D721Med (cell line): Measurements from ENCODE around the gene NELFCD.
"Not testable (repeated sequence)": the region's sequence is repeated elsewhere in the genome, so short reads cannot be mapped to it uniquely, and the experiment has no call there.

Experiments
- DNase-seq: peaks from one replicate; pipeline ENCODE4 v3.0.0; 2011; ENCODE audit warnings: low spot score; ENCODE audit not compliant: insufficient read length
- FAIRE-seq: peaks from 2 replicates; lab custom pipeline; 2011; peaks lifted over from hg19 to GRCh38; lab: Jason Lieb, UNC
- TF ChIP-seq, protein P1 (sequence below): IDR thresholded peaks from 2 replicates; pipeline ENCODE4 v1.5.1; 2012; ENCODE audit warnings: mild to moderate bottlenecking, control low read depth; ENCODE audit not compliant: insufficient read depth; ENCODE audit errors: missing control alignments

Gene NELFCD

DNA sequence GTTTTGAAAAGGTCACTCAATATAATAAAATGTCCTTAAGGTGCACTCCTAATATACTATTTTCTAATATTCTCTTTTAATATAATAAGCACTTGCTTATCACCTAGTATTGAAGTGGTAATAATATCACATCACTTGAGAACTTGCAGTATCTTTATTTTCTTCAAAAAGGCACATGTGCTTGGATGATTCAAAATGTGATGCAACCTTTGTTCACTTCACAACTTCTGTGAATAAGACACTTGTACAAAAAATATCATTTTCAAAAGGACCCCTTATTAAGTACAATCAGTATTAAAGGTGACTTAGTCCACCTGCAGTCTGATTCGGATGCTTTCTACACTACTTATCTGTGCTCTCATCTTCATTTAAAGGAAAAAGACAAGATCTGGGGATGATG lies 58.2 kb downstream of the NELFCD start:
- DNase-seq (no peak), FAIRE-seq (no peak)
- TF ChIP-seq, protein P1, sequence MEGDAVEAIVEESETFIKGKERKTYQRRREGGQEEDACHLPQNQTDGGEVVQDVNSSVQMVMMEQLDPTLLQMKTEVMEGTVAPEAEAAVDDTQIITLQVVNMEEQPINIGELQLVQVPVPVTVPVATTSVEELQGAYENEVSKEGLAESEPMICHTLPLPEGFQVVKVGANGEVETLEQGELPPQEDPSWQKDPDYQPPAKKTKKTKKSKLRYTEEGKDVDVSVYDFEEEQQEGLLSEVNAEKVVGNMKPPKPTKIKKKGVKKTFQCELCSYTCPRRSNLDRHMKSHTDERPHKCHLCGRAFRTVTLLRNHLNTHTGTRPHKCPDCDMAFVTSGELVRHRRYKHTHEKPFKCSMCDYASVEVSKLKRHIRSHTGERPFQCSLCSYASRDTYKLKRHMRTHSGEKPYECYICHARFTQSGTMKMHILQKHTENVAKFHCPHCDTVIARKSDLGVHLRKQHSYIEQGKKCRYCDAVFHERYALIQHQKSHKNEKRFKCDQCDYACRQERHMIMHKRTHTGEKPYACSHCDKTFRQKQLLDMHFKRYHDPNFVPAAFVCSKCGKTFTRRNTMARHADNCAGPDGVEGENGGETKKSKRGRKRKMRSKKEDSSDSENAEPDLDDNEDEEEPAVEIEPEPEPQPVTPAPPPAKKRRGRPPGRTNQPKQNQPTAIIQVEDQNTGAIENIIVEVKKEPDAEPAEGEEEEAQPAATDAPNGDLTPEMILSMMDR = no peak

GRCh38 chr20:59040667-59041066 lies 59.6 kb downstream of the NELFCD start:
- FAIRE-seq = no peak
- TF ChIP-seq, protein P1 = no peak
- DNase-seq = no peak

DNA sequence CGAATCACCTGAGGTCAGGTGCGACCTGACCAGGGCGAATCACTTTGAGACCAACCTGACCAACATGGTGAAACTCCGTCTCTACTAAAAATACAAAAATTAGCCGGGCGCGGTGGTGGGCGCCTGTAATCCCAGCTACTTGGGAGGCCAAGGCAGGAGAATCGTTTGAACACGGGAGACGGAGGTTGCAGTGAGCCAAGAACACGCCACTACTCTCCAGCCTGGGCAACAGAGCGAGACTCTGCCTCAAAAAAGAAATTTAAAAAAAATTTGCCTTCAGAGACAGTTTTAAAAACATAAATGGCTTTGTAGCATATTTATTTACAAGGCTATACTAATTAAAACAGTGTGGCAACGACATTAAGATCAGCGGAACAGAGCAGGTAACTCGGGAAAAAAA lies 60.4 kb downstream of the NELFCD start:
- not testable (repeated sequence) for FAIRE-seq, DNase-seq

- DNase-seq (no peak), FAIRE-seq (no peak)
- TF ChIP-seq, protein P1 = no peak
These were observed 61.2 kb downstream of the NELFCD start, which contains the start of gene PRELID3B for GRCh38 chr20:59042151-59042795. Gene PRELID3B (minus strand): TSS chr20:59042786. CDS start chr20:59042730, 56 bp downstream.

DNA sequence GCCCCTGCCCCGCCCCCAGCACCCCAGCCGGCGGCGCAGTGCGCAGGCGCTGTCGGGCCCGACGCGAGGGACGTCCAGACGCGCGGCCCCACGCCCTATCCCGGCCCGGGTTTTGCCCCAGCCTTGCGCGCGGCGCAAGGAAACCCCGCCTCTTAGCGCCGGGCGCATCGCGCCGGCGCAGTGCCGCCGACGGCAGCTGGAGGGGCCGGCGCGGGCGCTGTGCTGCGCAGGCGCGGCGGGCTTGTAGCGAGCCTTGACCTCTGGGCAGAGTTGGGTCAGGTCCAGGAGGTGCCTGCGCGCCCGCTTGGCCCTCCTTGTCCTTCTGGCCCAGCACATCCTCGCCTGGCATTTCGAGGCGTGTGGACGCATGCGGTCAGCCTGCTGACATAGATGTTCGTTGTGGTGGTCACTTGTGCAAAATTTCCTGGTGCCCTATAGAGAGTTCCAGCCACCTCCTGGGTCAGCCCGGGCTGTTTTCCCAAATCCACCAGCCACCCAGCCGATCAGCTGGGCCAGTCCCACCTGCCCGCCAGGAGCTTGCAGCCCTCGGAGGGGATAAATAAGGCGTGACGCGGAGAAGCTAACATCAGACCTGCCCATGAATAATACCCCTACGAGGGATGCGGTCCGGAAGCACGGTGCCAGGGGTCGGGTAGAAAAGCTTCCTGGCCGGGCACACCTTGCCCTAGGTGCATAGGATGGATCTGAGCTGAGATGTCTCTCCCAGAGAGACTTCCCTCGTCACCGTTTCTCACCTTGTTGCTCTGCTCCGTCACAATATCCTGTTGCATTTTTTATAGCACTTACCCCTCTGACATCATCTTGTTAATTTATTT lies 62.0 kb downstream of the NELFCD start:
- TF ChIP-seq, protein P1 = no peak
- FAIRE-seq (no peak), DNase-seq (peak; percentile 87)

- no peak for FAIRE-seq
- no peak for DNase-seq
- TF ChIP-seq, protein P1 = no peak
These were observed 62.6 kb downstream of the NELFCD start for GRCh38 chr20:59043698-59044097.

- TF ChIP-seq, protein P1 = no peak
- DNase-seq (no peak), FAIRE-seq (no peak)
These were observed 63.2 kb downstream of the NELFCD start for GRCh38 chr20:59044295-59044694.
